ENCODE measurements around the gene ISL2.
A peak's percentile ranks its signal among the peaks of the same experiment; 100 is the strongest.

GRCh38 chr15:76311100-76311953 lies 25.2 kb upstream of the ISL2 start, which contains the start of gene ETFA:
- peak; percentile 97 for TF ChIP-seq POLR2A (IDR thresholded peaks at IDR 0.05)
- peak; percentile 96 to 99 (median 98) for TF ChIP-seq POLR2AphosphoS5 (IDR thresholded peaks at IDR 0.05)
- no peak for TF ChIP-seq CTCF (IDR thresholded peaks at IDR 0.05)
- TF ChIP-seq EP300 (IDR thresholded peaks at IDR 0.05; ENCODE audit: low read depth) = no peak
